Bronchial epithelial cell (primary cell): Measurements from ENCODE around the gene CACNA1S. TPM values are rescaled to one million over a fixed set of nuclear protein-coding genes. Genes with fewer than 3 reads are reported as not detected.

Experiments
- DNase-seq: peaks from one replicate; pipeline ENCODE4 v3.0.0-alpha.2; 2010; ENCODE audit warnings: low read depth
- FAIRE-seq: peaks from 2 replicates; lab custom pipeline; 2011; peaks lifted over from hg19 to GRCh38; lab: Jason Lieb, UNC
- H3K27me3 ChIP-seq: 2 replicates; pipeline ENCODE4 v1.5.1; 2011; ENCODE audit warnings: low read length; ENCODE audit not compliant: control insufficient read depth, insufficient read depth
- H3K36me3 ChIP-seq: 2 replicates; pipeline ENCODE4 v1.5.1; 2011; ENCODE audit warnings: low read length; ENCODE audit not compliant: control insufficient read depth, insufficient read depth
- H3K4me3 ChIP-seq: 2 replicates; pipeline ENCODE4 v1.5.1; 2011; ENCODE audit warnings: mild to moderate bottlenecking, low read depth, low read length, control low read depth
- total RNA-seq: library from RNA; depleted of rRNA; stranded (reverse); fragments of >200 nt; gene quantifications from 2 replicates; pipeline ENCODE4 v1.2.1, GENCODE V29; 2014
- TF ChIP-seq, protein P1 (sequence below): IDR thresholded peaks from 2 replicates; pipeline ENCODE4 v1.5.1; 2011; ENCODE audit warnings: mild to moderate bottlenecking, moderate library complexity, low read length, control low read depth, inconsistent platforms; ENCODE audit not compliant: insufficient read depth, severe bottlenecking

CACNA1S gene
- total RNA-seq, 1 donor from 2014 or later, result not detected

DNA sequence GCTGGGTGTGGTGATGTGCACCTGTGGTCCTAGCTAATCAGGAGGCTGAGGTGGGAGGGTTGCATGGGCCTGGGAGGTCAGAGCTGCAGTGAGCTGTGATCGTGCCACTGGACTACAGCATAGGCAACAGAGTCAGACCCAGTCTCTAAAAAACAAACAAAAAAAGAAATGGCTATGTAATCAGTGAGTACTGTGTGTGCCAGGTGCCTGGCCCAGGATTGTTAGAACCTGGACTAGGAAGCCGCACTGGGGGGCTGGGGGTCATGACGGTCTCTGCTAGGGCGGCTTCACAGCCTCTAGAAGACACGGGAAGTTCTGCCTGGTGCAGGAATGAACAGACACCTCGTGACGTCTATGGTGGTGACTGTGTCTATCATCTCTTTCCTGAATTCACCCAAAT is 33.6 kb upstream of the CACNA1S start:
- FAIRE-seq (no peak), DNase-seq (no peak)
- H3K36me3 ChIP-seq, result peaks cover 29% of the 10 kb centered on the region
- no peak overlapping the region for H3K4me3 ChIP-seq
- TF ChIP-seq, protein P1, sequence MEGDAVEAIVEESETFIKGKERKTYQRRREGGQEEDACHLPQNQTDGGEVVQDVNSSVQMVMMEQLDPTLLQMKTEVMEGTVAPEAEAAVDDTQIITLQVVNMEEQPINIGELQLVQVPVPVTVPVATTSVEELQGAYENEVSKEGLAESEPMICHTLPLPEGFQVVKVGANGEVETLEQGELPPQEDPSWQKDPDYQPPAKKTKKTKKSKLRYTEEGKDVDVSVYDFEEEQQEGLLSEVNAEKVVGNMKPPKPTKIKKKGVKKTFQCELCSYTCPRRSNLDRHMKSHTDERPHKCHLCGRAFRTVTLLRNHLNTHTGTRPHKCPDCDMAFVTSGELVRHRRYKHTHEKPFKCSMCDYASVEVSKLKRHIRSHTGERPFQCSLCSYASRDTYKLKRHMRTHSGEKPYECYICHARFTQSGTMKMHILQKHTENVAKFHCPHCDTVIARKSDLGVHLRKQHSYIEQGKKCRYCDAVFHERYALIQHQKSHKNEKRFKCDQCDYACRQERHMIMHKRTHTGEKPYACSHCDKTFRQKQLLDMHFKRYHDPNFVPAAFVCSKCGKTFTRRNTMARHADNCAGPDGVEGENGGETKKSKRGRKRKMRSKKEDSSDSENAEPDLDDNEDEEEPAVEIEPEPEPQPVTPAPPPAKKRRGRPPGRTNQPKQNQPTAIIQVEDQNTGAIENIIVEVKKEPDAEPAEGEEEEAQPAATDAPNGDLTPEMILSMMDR, result no peak
- no peaks in the 10 kb centered on the region for H3K27me3 ChIP-seq

DNA sequence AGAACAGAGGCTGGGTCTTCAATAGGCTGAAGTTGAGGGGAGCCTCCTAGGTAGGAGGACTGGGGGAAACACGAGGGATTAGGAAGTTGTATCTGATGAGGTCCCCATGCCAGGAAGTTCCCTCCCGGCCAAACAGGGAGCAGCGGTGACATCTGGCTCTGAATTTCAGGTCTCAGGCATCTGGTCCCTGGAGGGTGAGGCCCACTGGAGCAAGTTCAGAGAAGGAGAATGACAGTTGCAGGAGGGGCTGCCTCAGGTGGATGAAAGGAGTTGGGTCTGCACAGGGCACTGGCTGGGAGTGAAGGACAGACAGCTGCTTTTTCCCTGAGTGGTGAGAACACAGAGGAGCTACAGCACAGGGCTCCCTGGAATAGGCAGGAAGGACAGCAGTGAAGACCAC is 32.9 kb upstream of the CACNA1S start:
- TF ChIP-seq, protein P1, result no peak
- FAIRE-seq (no peak), DNase-seq (no peak)
- Histone ChIP-seq H3K36me3 (peaks cover 29% of the 10 kb centered on the region), H3K27me3 (no peaks in the 10 kb centered on the region), H3K4me3 (no peak overlapping the region)

DNA sequence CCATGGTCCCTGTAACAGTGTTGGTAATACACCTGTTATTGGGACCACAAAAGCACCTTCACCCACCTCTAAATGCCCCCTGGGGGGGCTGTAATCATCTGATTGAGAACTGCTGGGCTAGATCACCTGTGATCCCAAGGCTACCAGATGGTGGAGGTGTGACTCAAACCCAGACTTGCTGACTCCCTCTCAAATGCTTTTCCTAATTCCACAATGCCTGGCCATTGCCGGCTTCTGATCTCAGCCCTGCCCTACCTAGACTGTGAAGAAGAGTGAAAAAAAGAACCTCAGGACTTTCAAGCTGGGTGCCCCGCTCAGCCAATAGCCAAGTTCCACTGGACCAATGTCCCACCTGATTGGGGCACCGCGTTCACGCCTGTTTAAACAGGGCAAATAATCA is 32.5 kb upstream of the CACNA1S start:
- DNase-seq (no peak), FAIRE-seq (no peak)
- H3K36me3 ChIP-seq, result peaks cover 29% of the 10 kb centered on the region
- H3K27me3 ChIP-seq, result no peaks in the 10 kb centered on the region
- H3K4me3 ChIP-seq, result no peak overlapping the region
- TF ChIP-seq, protein P1, result no peak

DNA sequence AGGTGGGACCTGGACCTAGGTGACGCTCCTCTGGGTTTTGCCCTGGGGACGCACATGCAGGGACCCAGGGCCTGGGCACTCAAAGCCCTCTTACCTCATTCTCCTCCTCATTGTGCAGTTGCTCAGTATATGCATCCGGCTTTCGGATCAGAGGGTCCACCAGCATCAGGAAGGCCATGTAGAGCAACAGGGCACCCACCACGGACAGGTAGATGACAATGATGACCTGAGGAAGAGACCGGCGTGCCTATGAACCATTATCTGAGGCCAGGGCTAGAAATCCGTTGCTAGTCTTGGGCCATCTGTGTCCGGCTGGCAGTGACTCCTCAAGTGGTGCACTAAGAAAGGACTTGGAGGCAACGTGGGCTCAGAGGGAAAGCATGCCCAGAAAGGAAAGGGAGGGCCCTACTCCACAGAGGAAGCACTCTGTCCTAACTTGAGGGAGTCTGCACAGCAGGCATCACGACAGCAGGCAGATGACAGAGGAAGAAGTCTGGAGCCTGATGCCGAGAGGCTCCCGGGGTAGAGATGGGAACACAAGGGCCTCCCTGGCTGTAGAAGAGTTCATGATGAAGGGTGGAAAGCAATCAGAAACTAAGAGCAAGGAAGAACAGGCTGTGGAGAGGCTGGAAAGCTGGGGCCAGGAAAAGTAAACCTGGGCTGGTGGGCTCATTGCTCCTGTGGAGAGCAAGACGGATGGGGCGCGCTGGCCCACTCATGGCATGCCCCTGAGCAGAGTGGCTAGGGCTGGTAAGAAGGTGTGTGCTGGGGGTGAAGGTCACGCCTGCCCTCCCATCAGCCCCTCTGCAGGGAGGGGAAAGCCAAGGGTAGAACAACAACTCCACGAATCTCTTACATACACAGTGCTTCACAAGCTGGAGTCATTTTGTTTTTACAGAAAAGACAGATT is 31.8 kb upstream of the CACNA1S start:
- DNase-seq, result no peak
- no peaks in the 10 kb centered on the region for H3K27me3 ChIP-seq
- FAIRE-seq, result no peak
- TF ChIP-seq, protein P1, result no peak
- no peak overlapping the region for H3K4me3 ChIP-seq
- H3K36me3 ChIP-seq, result peaks cover 28% of the 10 kb centered on the region

DNA sequence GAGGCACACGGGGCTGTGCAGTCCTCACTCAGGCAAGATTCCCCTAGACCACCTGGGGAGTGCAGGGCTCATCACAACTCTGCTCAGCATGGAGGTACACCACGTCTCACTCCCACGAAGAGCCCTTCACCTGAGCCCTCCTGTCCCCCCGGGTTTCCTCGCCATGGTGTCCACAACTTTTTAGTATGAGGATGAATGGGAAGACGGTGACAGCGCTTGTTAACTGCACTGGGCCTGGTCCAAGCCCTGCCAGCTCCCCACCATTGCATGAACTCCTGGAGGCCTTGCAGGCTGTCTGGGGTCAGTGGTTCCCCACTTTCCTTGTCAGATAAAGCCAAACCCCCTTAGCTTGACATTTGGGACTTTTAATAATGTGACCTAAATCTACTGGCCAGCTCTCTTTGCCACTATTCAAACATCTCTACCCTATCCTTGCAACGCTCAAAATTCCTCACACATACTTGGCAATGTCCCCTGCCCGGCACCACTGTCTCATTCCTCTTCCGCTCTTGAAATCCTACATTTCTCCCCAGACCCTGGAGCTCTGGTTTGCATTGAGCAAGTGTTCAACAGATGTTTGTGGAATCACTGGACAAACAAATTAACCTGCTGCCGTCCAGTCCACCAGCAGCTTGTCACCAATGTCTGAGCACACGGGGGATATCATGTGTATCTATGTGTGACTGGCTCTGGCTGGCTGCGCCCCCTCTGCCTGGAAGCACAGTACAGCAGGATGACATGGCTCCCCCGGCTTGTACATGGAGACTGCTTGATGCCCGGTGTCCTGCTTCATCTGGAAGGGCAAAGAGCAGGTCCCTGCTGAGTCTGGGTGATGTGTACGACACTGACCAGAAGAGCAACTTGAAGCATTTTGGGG is 30.9 kb upstream of the CACNA1S start:
- Histone ChIP-seq H3K36me3 (peaks cover 22% of the 10 kb centered on the region), H3K4me3 (no peak overlapping the region), H3K27me3 (no peaks in the 10 kb centered on the region)
- FAIRE-seq (peak; percentile 13), DNase-seq (no peak)
- TF ChIP-seq, protein P1, result no peak
